ENCODE results near the gene KHDC4. TPM values are rescaled to one million over a fixed set of nuclear protein-coding genes. Genes with fewer than 3 reads are reported as not detected.
A peak's percentile ranks its signal among the peaks of the same experiment; 100 is the strongest.

The KHDC4 gene
- total RNA-seq, 3 donors from 2014 or later (not counting 1 experiment from before 2014, with no cell fraction given): 61.9 to 101 (median 85.9) TPM

DNA sequence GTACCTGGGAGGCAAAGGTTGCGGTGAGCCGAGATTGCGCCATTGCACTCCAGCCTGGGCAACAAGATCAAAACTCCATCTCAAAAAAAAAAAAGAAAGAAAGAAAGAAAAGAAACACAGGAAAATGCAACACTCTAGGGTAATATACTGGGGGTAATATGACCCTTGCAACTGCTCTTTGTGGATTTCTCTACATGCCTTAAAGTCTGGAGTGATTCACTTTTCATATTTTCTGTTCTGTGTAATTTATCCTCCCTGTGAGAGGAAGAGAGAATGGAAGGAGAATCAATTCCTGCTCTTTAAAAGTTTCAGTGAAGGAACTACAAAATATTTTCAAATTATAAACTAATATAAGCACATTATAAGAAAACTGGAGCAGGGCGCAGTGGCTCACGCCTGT is 45.7 kb downstream of the KHDC4 start:
- Mint-ChIP-seq H3K9me3 (no peaks in the 10 kb centered on the region), H3K4me3 (no peak overlapping the region), H3K27ac (no peak overlapping the region), H3K27me3 (ENCODE audit: low read depth in 2 of 2) (no peaks in the 10 kb centered on the region), H3K36me3 (no peaks in the 10 kb centered on the region), H3K4me1 (peaks cover 6% of the 10 kb centered on the region in 2 donors)
- TF ChIP-seq, protein P1, sequence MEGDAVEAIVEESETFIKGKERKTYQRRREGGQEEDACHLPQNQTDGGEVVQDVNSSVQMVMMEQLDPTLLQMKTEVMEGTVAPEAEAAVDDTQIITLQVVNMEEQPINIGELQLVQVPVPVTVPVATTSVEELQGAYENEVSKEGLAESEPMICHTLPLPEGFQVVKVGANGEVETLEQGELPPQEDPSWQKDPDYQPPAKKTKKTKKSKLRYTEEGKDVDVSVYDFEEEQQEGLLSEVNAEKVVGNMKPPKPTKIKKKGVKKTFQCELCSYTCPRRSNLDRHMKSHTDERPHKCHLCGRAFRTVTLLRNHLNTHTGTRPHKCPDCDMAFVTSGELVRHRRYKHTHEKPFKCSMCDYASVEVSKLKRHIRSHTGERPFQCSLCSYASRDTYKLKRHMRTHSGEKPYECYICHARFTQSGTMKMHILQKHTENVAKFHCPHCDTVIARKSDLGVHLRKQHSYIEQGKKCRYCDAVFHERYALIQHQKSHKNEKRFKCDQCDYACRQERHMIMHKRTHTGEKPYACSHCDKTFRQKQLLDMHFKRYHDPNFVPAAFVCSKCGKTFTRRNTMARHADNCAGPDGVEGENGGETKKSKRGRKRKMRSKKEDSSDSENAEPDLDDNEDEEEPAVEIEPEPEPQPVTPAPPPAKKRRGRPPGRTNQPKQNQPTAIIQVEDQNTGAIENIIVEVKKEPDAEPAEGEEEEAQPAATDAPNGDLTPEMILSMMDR (IDR thresholded peaks at IDR 0.05): no peak
- Histone ChIP-seq H3K4me1 (ENCODE audit: control insufficient read depth, insufficient read depth, low read length) (no peaks in the 10 kb centered on the region), H3K9me3 (ENCODE audit: control insufficient read depth, insufficient read depth, low read length) (no peaks in the 10 kb centered on the region), H3K27me3 (ENCODE audit: control insufficient read depth, insufficient read depth, low read length) (no peaks in the 10 kb centered on the region), H3K27ac (ENCODE audit: low read length) (no peak overlapping the region), H3K4me3 (ENCODE audit: low read length) (no peak overlapping the region), H3K36me3 (ENCODE audit: control insufficient read depth, insufficient read depth, low read length) (peaks cover 2% of the 10 kb centered on the region)
- ATAC-seq (no peak), DNase-seq (no peak)
- intact Hi-C loops (cut with micrococcal nuclease): no loop called here
- WGBS (ENCODE audit: insufficient coverage): 96% methylated on average over 4 of the region's 5 CpGs

DNA sequence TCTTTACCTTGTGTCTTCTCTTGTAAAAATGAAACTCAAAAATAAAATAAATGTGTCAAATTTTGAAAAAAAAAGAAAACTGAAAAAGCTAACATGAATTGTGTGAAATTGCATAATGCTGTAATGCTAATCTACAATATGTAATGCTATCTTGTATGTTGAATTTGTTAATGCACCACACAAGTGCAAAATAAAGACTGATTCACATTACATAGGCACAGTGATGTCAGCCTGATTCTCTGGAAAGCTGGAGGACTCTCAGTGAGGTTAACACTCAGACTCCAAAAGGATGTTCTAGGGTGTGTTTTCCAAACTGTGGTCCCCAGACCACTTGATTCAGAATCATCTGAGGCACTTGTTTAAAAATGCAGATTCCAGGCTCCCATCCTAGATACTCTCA is 49.2 kb downstream of the KHDC4 start:
- no peak overlapping the region for H3K27ac Mint-ChIP-seq
- no peaks in the 10 kb centered on the region for H3K9me3 Mint-ChIP-seq
- DNase-seq (no peak), ATAC-seq (no peak)
- H3K4me1 ChIP-seq (ENCODE audit: control insufficient read depth, insufficient read depth, low read length): no peaks in the 10 kb centered on the region
- no peaks in the 10 kb centered on the region for H3K36me3 Mint-ChIP-seq
- TF ChIP-seq, protein P1 (IDR thresholded peaks at IDR 0.05): no peak
- no peak overlapping the region for H3K27ac ChIP-seq (ENCODE audit: low read length)
- no peak overlapping the region for H3K4me3 Mint-ChIP-seq
- no peaks in the 10 kb centered on the region for H3K27me3 Mint-ChIP-seq (ENCODE audit: low read depth in 2 of 2)
- intact Hi-C loops (cut with micrococcal nuclease): no loop called here
- no peak overlapping the region for H3K4me3 ChIP-seq (ENCODE audit: low read length)
- H3K9me3 ChIP-seq (ENCODE audit: control insufficient read depth, insufficient read depth, low read length): no peaks in the 10 kb centered on the region
- no peaks in the 10 kb centered on the region for H3K4me1 Mint-ChIP-seq
- H3K27me3 ChIP-seq (ENCODE audit: control insufficient read depth, insufficient read depth, low read length): no peaks in the 10 kb centered on the region
- peaks cover 20% of the 10 kb centered on the region for H3K36me3 ChIP-seq (ENCODE audit: control insufficient read depth, insufficient read depth, low read length)

DNA sequence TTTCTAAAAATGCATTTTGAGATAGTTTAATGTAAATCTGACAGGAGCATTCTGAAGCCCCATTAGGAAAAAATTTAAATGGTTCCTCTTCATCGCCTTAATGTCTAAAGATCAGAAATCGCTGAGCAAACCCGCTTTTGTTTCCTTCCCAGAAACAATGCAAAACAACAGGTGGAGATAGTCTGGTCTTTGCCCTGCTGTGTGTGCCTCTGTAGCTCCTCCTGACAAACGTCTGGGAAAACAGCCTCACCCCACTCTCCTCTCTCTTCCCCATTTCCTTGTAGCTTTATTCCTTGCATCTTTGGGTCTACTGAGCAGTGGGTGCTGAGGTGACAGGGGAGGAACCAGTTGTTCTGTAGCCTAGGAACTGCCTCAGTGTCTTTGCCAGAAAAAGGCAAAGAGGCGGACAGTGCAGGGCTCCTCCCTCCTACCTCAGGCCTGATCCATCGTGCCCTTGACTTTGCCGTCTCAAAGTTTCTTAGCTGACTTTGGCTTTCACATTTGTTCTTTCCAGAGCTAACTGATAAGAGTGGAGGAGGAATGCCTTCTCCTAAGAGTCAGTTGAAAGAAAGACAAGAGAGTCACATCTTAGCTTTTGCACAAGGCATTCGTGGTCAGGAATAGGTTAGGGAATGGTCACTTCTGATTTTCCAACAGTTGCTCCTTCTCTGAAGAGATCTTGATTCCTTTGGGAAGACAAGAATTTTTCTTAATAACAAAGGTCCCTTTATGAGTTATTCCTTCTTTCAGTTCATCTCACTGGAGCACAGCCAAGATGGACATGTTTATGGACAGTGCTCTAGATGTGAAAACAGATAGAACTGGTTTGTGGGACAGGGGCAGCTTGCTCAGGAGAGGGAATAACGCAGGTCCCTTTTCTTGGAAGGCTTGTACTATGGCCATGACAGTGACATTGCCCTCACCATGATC is 49.9 kb downstream of the KHDC4 start:
- Histone ChIP-seq H3K4me3 (ENCODE audit: low read length) (no peak overlapping the region), H3K36me3 (ENCODE audit: control insufficient read depth, insufficient read depth, low read length) (peaks cover 20% of the 10 kb centered on the region), H3K4me1 (ENCODE audit: control insufficient read depth, insufficient read depth, low read length) (no peaks in the 10 kb centered on the region), H3K27me3 (ENCODE audit: control insufficient read depth, insufficient read depth, low read length) (no peaks in the 10 kb centered on the region), H3K9me3 (ENCODE audit: control insufficient read depth, insufficient read depth, low read length) (no peaks in the 10 kb centered on the region), H3K27ac (ENCODE audit: low read length) (no peak overlapping the region)
- Mint-ChIP-seq H3K9me3 (no peaks in the 10 kb centered on the region), H3K4me3 (no peak overlapping the region), H3K27me3 (ENCODE audit: low read depth in 2 of 2) (no peaks in the 10 kb centered on the region), H3K27ac (peak overlapping the region in 1 of 2 donors; percentile 19), H3K36me3 (no peaks in the 10 kb centered on the region), H3K4me1 (no peaks in the 10 kb centered on the region)
- TF ChIP-seq, protein P1 (IDR thresholded peaks at IDR 0.05): no peak
- ATAC-seq: no peak
- WGBS (ENCODE audit: insufficient coverage): 92% methylated on average over 9 of the region's 9 CpGs
- no peak for DNase-seq
- intact Hi-C loops (cut with micrococcal nuclease): no loop called here
